ENCODE measurements around the gene MED25.

MED25 gene

DNA sequence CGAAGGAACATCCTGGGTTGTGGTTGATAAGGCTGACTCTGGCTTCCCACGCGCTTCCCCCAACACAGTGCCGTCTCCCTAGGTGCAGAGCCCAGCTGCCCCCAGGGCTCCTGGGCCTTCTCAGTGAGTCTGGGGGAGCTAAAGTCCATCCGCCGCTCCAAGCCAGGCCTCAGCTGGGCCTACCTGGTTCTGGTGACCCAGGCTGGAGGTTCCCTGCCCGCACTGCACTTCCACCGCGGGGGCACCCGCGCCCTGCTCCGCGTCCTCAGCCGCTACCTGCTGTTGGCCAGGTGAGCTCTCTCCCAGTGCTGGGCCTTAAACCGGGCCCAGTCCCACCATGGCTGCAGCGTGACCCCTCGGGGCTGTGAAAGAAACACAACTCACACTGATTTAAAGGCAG is 63.1 kb downstream of the MED25 start:
- no peaks in the 10 kb centered on the region for H3K9me3 ChIP-seq (ENCODE audit: insufficient read depth, low read length)
- peaks cover 8% of the 10 kb centered on the region; the same call in 1 of the 2 replicates for H3K36me3 ChIP-seq (ENCODE audit: low read length)
- TF ChIP-seq EZH2phosphoT487 (conservative IDR thresholded peaks at IDR 0.05; ENCODE audit: low read length): no peak
- TF ChIP-seq, protein P1, sequence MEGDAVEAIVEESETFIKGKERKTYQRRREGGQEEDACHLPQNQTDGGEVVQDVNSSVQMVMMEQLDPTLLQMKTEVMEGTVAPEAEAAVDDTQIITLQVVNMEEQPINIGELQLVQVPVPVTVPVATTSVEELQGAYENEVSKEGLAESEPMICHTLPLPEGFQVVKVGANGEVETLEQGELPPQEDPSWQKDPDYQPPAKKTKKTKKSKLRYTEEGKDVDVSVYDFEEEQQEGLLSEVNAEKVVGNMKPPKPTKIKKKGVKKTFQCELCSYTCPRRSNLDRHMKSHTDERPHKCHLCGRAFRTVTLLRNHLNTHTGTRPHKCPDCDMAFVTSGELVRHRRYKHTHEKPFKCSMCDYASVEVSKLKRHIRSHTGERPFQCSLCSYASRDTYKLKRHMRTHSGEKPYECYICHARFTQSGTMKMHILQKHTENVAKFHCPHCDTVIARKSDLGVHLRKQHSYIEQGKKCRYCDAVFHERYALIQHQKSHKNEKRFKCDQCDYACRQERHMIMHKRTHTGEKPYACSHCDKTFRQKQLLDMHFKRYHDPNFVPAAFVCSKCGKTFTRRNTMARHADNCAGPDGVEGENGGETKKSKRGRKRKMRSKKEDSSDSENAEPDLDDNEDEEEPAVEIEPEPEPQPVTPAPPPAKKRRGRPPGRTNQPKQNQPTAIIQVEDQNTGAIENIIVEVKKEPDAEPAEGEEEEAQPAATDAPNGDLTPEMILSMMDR (IDR thresholded peaks at IDR 0.05; ENCODE audit: insufficient read depth, low read length, poor library complexity, severe bottlenecking): no peak
- H3K27ac ChIP-seq (ENCODE audit: low read depth, low read length): no peak overlapping the region
- H3K4me3 ChIP-seq (ENCODE audit: insufficient read depth, low read length, poor library complexity, severe bottlenecking): no peak overlapping the region
- no peaks in the 10 kb centered on the region for H4K20me1 ChIP-seq (ENCODE audit: low read depth, low read length)
- peaks cover 1% of the 10 kb centered on the region; the same call in 1 of the 2 replicates for H3F3A ChIP-seq (ENCODE audit: insufficient read depth)
- no peak overlapping the region for H3K9ac ChIP-seq (ENCODE audit: low read length)
- H2AFZ ChIP-seq (ENCODE audit: low read depth, low read length, severe bottlenecking): no peak overlapping the region
- H3K27me3 ChIP-seq (ENCODE audit: low read length): no peaks in the 10 kb centered on the region
- H3K79me2 ChIP-seq (ENCODE audit: insufficient read depth, low read length): no peaks in the 10 kb centered on the region
- no peaks in the 10 kb centered on the region for H3K9me2 ChIP-seq (replicated peaks; ENCODE audit: insufficient read depth, low read length)
- H3K4me2 ChIP-seq (ENCODE audit: low read depth, low read length, poor library complexity, severe bottlenecking): no peak overlapping the region

DNA sequence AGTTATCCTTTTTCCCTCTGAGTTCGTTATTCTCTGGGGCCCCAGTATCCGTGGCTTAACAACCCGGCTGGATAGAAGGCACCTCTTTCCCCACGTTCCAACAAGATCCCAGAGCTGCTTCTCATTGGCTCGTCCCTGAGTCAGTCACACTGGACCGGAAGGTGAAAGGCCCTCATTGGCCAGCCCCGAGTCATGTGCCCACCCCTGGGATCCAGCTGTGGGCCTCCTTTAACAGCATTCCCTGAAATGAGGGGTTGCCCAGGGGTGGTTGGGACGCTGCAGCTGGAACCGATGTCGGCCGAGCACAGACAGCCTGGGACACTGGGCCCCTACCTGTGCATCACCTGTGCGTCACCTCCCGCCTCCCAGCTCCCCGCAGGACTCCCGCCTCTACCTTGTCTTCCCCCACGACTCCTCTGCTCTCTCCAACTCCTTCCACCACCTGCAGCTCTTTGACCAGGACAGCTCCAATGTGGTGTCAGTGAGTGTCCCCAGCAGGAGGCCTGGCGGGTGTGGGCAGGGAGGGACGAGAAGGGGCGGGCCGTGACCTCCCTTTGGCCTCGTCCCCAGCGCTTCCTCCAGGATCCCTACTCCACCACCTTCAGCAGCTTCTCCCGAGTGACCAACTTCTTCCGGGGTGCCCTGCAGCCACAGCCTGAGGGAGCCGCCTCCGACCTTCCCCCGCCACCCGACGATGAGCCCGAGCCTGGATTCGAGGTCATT is 63.7 kb downstream of the MED25 start:
- Histone ChIP-seq H3F3A (ENCODE audit: insufficient read depth) (peaks cover 7% of the 10 kb centered on the region; the same call in 1 of the 2 replicates), H3K36me3 (ENCODE audit: low read length) (peaks cover 8% of the 10 kb centered on the region; the same call in 1 of the 2 replicates), H4K20me1 (ENCODE audit: low read depth, low read length) (no peaks in the 10 kb centered on the region), H3K9me2 (replicated peaks; ENCODE audit: insufficient read depth, low read length) (no peaks in the 10 kb centered on the region), H3K9ac (ENCODE audit: low read length) (no peak overlapping the region), H3K27ac (ENCODE audit: low read depth, low read length) (no peak overlapping the region), H3K79me2 (ENCODE audit: insufficient read depth, low read length) (no peaks in the 10 kb centered on the region), H3K4me2 (ENCODE audit: low read depth, low read length, poor library complexity, severe bottlenecking) (no peak overlapping the region), H3K4me3 (ENCODE audit: insufficient read depth, low read length, poor library complexity, severe bottlenecking) (no peak overlapping the region), H2AFZ (ENCODE audit: low read depth, low read length, severe bottlenecking) (no peak overlapping the region), H3K27me3 (ENCODE audit: low read length) (no peaks in the 10 kb centered on the region), H3K9me3 (ENCODE audit: insufficient read depth, low read length) (no peaks in the 10 kb centered on the region)
- TF ChIP-seq EZH2phosphoT487 (conservative IDR thresholded peaks at IDR 0.05; ENCODE audit: low read length): no peak
- TF ChIP-seq, protein P1 (IDR thresholded peaks at IDR 0.05; ENCODE audit: insufficient read depth, low read length, poor library complexity, severe bottlenecking): no peak

DNA sequence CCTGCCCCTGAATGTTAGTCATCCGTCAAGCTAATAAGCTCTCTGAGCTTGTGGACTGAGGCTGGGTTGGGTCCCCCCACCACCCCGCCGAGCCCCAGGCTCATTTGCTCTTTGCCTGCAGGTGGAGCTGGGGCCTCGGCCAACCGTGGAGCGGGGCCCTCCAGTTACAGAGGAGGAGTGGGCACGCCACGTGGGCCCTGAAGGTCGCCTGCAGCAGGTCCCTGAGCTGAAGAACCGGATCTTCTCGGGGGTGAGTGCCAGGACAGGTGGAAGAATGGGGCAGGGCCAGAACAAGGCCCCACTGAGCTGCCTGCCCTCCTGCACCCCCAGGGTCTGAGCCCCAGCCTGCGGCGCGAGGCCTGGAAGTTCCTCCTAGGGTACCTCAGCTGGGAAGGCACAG is 64.6 kb downstream of the MED25 start:
- Histone ChIP-seq H3K4me2 (ENCODE audit: low read depth, low read length, poor library complexity, severe bottlenecking) (no peak overlapping the region), H3K9ac (ENCODE audit: low read length) (no peak overlapping the region), H3K27ac (ENCODE audit: low read depth, low read length) (no peak overlapping the region), H2AFZ (ENCODE audit: low read depth, low read length, severe bottlenecking) (no peak overlapping the region), H3K79me2 (ENCODE audit: insufficient read depth, low read length) (no peaks in the 10 kb centered on the region), H3K9me3 (ENCODE audit: insufficient read depth, low read length) (no peaks in the 10 kb centered on the region), H3F3A (ENCODE audit: insufficient read depth) (peaks cover 7% of the 10 kb centered on the region; the same call in 1 of the 2 replicates), H3K4me3 (ENCODE audit: insufficient read depth, low read length, poor library complexity, severe bottlenecking) (no peak overlapping the region), H4K20me1 (ENCODE audit: low read depth, low read length) (no peaks in the 10 kb centered on the region), H3K36me3 (ENCODE audit: low read length) (peaks cover 8% of the 10 kb centered on the region; the same call in 1 of the 2 replicates), H3K27me3 (ENCODE audit: low read length) (no peaks in the 10 kb centered on the region), H3K9me2 (replicated peaks; ENCODE audit: insufficient read depth, low read length) (no peaks in the 10 kb centered on the region)
- TF ChIP-seq EZH2phosphoT487 (conservative IDR thresholded peaks at IDR 0.05; ENCODE audit: low read length): no peak
- TF ChIP-seq, protein P1 (IDR thresholded peaks at IDR 0.05; ENCODE audit: insufficient read depth, low read length, poor library complexity, severe bottlenecking): no peak
